Stimulated activated naive B cell treated with anti-CD40 and anti-IgM and Interleukin-4, amounts not matched to agents 10 μg/mL and 1 μg/mL and 100 μg/mL, for 72 hours (primary cell): ENCODE results near the gene MEAK7.

Source experiments
- ATAC-seq, 2 donors: fragments of 150-1000 bp; cut with Tn5 transposase; replicated peaks; 2 replicates each; pipeline ENCODE4 v1.10.0; 2021; ENCODE audit warnings: moderate library complexity in 1 of 2
- DNase-seq: peaks from one replicate; pipeline ENCODE4 v3.0.0; 2021
- H3K27ac Mint-ChIP-seq: one replicate; pipeline ENCODE4 v1.8.0; 2022; ENCODE audit warnings: mild to moderate bottlenecking, mixed read lengths
- H3K27me3 Mint-ChIP-seq, 2 donors: one replicate each; pipeline ENCODE4 v1.8.0; 2022; ENCODE audit warnings: mixed read lengths in 2 of 2
- H3K36me3 Mint-ChIP-seq, 2 donors: one replicate each; pipeline ENCODE4 v1.8.0; 2022; ENCODE audit warnings: mixed read lengths in 2 of 2, mild to moderate bottlenecking in 1 of 2
- H3K4me1 Mint-ChIP-seq, 2 donors: one replicate each; pipeline ENCODE4 v1.8.0; 2022; ENCODE audit warnings: mixed read lengths in 2 of 2, mild to moderate bottlenecking in 1 of 2
- H3K4me3 Mint-ChIP-seq, 2 donors: one replicate each; pipeline ENCODE4 v1.8.0; 2022; ENCODE audit warnings: mild to moderate bottlenecking in 2 of 2, mixed read lengths in 2 of 2, moderate library complexity in 1 of 2
- H3K9me3 Mint-ChIP-seq, 2 donors: one replicate each; pipeline ENCODE4 v1.8.0; 2022; ENCODE audit warnings: mixed read lengths in 2 of 2, mild to moderate bottlenecking in 1 of 2

Gene MEAK7

DNA sequence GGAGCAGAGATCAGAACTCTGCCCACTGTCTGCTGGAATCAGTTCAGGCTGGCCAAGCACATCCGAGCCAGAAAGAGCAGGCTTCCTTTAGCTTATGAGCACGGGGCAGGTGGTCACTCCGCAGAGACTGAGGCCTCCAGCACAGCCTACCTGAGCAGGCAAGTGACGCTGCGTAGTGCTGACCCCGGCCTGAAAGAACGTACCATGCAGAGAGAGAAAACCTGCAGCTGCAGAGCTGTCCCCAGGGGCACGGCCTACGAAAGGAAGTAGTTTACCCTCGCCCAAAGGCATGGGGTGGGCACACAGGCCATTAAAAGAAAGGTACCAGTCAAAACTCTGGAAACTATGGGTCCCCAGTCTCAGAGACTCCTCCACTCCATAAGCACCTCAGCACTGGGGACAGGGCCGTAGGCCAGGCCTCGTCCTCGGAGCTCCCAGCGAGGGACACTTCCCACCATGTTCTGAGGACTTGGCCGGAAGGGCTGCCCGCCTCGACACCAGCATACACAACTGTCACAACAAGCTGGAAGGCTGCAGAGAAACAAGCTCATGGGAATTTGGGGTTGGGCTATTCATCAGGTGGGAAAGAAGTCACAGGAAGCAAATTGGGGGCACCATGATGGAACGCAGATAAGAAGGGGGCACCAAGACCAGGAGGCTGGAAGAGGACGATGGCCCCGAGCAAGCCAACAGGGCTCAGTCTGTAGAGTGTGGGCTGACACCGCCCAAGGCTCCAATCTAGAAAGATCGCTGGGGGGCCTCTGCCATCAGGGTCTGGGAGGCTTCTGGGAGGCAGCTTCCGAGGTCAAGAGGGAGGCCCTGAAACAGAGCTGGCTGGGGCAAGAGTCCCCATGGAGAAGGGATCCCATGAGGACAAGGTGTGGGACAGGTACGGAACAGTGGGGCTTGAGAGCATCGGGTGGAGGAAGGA is 21.2 kb downstream of the MEAK7 start:
- Mint-ChIP-seq H3K27me3 (no peaks in the 10 kb centered on the region), H3K27ac (no peak overlapping the region)
- DNase-seq = no peak

DNA sequence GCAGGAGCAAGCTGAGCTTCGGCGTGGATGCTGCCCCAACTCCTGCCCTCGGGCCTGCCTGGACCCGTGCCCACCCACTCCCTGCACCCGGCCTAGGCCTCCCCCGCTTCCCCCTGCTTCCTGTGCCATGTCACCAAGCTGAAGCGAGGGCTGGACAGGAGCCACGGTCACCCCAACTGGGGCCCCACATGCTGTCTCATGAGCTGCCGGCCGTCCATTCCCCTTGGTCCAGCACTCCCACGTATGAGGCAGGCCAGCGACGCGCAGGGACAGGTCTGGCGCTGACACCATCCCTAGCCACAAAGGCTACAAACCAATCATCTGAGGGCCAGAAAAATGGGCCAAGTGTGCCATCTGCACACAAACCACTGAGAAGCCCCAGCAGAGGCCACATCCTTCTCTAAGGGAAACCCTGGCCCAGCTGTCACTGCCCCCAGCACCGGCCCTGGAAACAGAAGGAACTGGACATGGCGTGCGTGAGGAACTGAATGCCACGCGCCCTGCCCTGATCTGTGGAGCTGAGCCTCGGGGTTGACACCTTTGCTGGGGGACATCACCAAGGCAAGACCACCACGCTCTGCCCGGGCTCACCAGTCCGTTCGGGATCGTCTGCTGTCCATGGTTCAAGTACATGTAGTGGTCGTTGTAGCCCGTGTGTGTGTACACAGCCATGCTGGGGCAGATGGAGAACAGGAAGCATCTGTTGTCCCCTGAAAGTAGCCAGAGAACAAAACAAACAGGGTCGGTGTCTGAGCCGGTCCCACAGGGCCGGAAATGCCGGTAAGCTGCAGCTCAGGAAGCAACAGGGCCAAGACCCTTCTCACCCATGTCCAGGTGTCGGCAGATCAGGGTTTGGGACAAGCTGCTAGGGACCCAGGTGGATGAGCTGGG is 22.2 kb downstream of the MEAK7 start:
- ATAC-seq = no peak
- Mint-ChIP-seq H3K4me1 (peaks cover 4 to 30% of the 10 kb centered on the region in 2 donors), H3K27me3 (no peaks in the 10 kb centered on the region), H3K4me3 (no peak overlapping the region), H3K27ac (no peak overlapping the region), H3K9me3 (no peaks in the 10 kb centered on the region), H3K36me3 (peaks cover 24 to 28% of the 10 kb centered on the region in 2 donors)
- DNase-seq = no peak

More for the DNA sequence above, 21.2 kb downstream of the MEAK7 start:
- no peak overlapping the region for H3K4me3 Mint-ChIP-seq
- peaks cover 26 to 30% of the 10 kb centered on the region in 2 donors for H3K36me3 Mint-ChIP-seq
- no peak for ATAC-seq
- peaks cover 4 to 28% of the 10 kb centered on the region in 2 donors for H3K4me1 Mint-ChIP-seq
- no peaks in the 10 kb centered on the region for H3K9me3 Mint-ChIP-seq

DNA sequence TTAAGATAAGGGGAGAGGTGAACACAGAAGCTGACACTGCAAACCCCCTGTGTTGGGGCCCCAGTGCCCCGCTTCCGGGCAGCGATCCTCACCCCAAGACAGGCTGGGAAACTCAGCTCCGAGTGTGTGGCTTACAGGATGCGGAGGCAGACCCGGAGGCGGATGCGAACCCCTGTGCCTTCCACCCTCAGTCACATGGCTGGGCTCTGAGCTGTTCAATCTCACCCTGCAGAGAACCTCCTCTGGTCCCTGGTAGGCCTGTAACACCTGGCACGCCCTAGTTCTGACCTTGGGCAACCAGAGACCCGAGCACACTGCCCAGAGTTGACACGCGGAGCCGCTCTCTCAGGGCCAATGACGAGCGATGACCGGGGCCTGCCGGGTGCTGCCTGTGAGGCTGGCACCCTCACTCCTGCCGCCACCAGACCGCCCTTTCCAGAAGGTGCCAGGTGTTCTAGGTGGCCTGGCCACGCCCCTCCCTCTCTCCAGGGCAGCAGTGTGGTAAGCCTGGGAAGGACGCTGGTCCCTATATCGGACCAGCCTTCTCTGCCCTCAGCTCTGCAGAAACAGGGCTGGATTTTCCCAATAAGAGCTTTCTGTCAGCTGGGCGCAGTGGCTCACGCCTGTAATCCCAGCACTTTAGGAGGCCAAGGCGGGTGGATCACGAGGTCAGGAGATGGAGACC is 23.3 kb downstream of the MEAK7 start:
- H3K9me3 Mint-ChIP-seq = no peaks in the 10 kb centered on the region
- H3K36me3 Mint-ChIP-seq = peaks cover 19 to 27% of the 10 kb centered on the region in 2 donors
- H3K27me3 Mint-ChIP-seq = no peaks in the 10 kb centered on the region
- DNase-seq = no peak
- H3K4me3 Mint-ChIP-seq = no peak overlapping the region
- no peak for ATAC-seq
- H3K27ac Mint-ChIP-seq = no peak overlapping the region
- H3K4me1 Mint-ChIP-seq = peaks cover 4 to 30% of the 10 kb centered on the region in 2 donors

DNA sequence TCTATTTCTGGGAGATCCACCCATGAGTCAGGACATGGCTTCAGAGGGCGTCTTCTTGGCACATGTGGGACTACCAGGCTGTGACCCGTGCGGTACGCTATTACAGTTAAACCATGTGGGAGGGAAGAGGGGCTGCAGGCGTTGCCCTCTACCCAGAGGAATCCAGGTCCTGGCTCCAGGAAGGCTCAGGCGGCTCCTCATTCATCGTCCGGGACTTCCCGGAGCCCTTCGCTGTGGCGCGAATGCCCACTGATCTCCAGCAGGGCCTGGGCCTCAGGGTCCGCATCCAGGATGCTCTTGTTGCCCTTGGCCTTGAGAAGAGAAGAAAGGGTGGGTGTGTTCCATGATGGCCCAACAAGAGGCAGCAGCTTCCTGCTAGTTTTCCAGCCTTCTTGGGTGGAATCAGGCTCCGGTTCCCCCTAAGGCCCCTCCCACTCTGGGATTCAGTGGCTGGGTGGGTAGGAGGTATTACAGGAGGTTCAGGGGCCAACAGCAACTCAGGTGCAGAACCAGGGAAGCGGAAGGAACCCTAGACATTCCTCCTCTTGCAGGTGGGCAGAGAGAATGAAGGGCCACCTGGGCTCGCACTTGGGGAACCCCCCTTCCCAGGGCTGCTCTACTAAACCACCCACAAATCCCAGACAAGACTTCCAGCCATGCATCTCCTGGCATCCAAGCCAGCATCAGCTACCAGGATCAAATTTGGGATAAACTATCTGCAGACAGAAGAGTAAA is 24.6 kb downstream of the MEAK7 start:
- ATAC-seq (no peak), DNase-seq (no peak)
- peaks cover 3 to 7% of the 10 kb centered on the region in 2 donors for H3K9me3 Mint-ChIP-seq
- no peaks in the 10 kb centered on the region for H3K27me3 Mint-ChIP-seq
- peaks cover 4 to 30% of the 10 kb centered on the region in 2 donors for H3K4me1 Mint-ChIP-seq
- no peak overlapping the region for H3K4me3 Mint-ChIP-seq
- H3K36me3 Mint-ChIP-seq = peaks cover 18 to 34% of the 10 kb centered on the region in 2 donors
- H3K27ac Mint-ChIP-seq = no peak overlapping the region

DNA sequence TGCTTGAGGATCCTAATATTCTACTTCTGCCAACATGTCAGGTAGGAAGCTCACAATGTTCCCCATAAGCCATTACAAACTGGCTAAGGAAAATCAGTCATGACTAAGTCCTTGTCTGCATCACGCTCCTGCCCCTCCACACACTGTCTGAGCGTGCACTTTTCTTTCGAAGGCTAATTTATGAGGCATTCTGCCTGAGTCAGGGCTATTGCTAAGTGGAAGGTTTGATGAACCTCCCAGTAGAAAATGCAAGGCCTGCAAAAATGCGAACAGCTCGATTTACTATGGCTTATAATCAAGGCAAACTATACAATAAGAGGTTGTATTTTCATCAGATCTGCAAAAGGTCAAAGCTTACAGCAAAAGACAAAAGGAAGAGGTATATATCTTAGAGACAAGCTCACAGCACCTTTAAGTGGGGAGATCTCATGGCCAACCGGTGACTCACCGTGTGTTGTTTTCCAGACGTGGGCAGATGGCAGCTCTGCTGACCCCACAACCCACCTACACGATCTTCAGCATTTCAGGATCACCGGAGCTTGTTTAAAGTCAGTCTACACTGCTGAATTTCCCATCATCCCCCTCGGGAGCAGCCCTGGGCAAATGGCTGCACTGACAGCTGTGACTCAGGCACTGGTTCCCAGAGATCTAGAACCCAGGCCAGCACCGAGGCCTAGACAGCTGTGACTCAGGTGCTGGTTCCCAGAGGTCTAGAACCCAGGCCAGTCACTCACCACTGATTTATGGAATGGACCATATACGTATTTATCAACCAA is 26.1 kb downstream of the MEAK7 start:
- H3K27me3 Mint-ChIP-seq = no peaks in the 10 kb centered on the region
- peaks cover 4 to 30% of the 10 kb centered on the region in 2 donors for H3K4me1 Mint-ChIP-seq
- no peak overlapping the region for H3K4me3 Mint-ChIP-seq
- H3K36me3 Mint-ChIP-seq = peaks cover 27 to 44% of the 10 kb centered on the region in 2 donors
- H3K9me3 Mint-ChIP-seq = peaks cover 3 to 9% of the 10 kb centered on the region in 2 donors
- DNase-seq (no peak), ATAC-seq (peak; percentile 16 to 46)
- H3K27ac Mint-ChIP-seq = no peak overlapping the region

DNA sequence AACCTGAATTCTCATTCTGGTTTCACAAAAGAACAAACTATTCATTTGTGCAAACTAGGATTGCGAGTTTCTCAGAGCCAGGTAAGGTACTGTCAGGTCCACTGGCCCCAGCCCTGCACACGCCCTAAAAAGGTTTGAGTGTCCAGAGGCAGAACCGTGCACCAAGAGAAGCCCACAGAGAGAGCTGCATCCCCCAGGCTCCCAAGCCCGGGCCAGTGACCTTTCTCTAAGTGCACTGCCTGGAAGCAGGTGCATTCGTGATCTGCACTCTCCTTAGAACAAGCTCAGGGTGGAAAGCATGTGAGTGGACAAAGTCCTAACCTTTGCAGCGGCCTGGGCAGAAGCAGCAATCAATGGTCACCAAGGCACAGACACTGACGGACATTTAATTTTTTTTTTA is 26.8 kb downstream of the MEAK7 start:
- no peak for ATAC-seq
- H3K4me1 Mint-ChIP-seq = peaks cover 4 to 23% of the 10 kb centered on the region in 2 donors
- no peaks in the 10 kb centered on the region for H3K27me3 Mint-ChIP-seq
- no peak overlapping the region for H3K27ac Mint-ChIP-seq
- H3K9me3 Mint-ChIP-seq = peaks cover 5 to 16% of the 10 kb centered on the region in 2 donors
- H3K36me3 Mint-ChIP-seq = peaks cover 31 to 49% of the 10 kb centered on the region in 2 donors
- H3K4me3 Mint-ChIP-seq = no peak overlapping the region
- no peak for DNase-seq

DNA sequence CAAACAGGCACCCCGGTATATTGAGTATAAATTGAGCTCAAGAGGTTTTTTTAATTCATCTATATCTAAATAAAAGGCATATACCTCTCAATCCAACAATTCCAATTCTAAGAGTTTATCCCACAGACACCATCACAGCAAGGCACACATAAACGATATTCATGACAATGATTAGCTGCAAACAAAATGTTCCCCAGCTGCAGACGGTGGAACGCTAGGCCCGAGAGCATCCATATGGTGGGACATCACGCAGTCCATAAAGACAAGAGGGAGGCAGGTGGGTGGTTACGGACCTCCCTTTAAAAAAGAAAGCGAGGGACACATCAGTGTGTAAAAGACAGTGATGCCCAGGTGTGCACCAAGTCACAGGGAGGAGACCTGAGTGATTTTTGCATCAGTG is 28.1 kb downstream of the MEAK7 start:
- Mint-ChIP-seq H3K9me3 (peaks cover 11 to 25% of the 10 kb centered on the region in 2 donors), H3K4me3 (no peak overlapping the region), H3K27ac (no peak overlapping the region), H3K27me3 (no peaks in the 10 kb centered on the region), H3K4me1 (peaks cover 4 to 10% of the 10 kb centered on the region in 2 donors), H3K36me3 (peaks cover 38 to 55% of the 10 kb centered on the region in 2 donors)
- no peak for DNase-seq
- ATAC-seq = no peak

DNA sequence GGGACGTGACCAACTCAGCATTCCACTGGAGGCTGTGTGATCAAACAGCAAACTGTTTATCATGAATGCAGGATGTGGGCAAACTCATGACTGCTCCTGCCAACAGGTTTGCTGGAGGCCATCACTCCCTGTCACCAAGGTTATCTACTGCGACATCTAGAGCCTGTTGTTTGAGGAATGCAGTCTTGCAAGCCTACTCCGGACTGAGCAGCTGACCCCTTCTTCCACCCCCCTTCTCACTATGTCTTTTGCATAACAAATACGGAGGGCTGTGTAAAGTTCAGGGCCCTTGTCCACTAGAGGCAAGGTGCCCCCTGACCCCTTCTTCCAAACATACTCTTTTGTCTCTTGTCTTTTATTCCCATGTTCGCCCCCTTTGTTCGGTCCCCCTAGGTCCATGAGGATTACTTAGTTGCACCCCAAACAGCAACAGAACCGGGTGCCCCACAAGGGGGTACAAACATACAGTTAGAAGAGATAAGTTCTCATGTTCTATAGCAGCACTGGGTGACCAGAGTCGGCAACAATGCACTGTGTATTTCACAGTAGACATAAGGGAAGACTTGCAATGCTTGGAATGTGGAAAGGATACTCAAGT is 28.7 kb downstream of the MEAK7 start:
- DNase-seq (no peak), ATAC-seq (no peak)
- Mint-ChIP-seq H3K27ac (no peak overlapping the region), H3K4me1 (peaks cover 4 to 9% of the 10 kb centered on the region in 2 donors), H3K9me3 (peaks cover 13 to 25% of the 10 kb centered on the region in 2 donors), H3K36me3 (peaks cover 41 to 59% of the 10 kb centered on the region in 2 donors), H3K4me3 (no peak overlapping the region), H3K27me3 (no peaks in the 10 kb centered on the region)

DNA sequence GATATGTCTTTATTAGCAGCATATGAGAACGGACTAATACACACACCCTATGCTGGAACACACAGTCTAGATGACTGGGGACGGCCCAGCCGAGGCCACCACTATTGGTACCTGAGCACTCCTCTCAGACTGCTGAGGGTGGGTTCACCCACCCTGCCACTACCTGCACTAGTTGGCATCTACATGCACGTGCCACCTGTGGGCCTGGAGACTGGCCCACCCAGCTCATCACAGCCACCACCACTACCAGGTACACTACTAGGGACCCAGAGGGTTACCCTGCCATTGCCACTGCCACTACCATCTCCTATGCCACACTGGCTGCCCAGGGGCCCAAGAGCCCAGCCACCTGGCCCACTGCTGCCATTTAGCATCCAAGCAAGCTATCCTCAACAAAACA is 32.5 kb downstream of the MEAK7 start:
- H3K36me3 Mint-ChIP-seq = peaks cover 48 to 63% of the 10 kb centered on the region in 2 donors
- H3K27me3 Mint-ChIP-seq = no peaks in the 10 kb centered on the region
- no peak overlapping the region for H3K27ac Mint-ChIP-seq
- no peak overlapping the region for H3K4me3 Mint-ChIP-seq
- H3K4me1 Mint-ChIP-seq = no peaks in the 10 kb centered on the region
- no peak for DNase-seq
- peaks cover 21 to 34% of the 10 kb centered on the region in 2 donors for H3K9me3 Mint-ChIP-seq
- no peak for ATAC-seq

DNA sequence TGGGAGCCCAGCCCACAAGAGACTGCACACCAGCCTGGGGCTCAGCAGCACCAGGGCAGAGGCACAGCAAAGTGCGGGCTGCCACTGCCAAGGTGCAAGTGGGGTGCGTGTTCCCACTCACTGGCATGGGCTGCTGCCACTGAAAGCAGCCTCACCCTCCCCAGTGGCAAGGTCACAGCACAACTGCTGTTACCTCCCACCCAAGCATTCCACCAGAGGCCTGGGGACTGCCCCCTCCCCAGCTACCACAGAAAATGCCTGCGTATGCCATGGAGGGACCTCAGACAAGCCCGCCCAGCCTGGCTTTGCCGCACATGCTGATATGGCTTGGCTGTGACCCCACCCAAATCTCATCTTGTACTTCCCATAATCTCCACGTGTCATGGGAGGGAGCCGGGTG is 33.1 kb downstream of the MEAK7 start:
- H3K4me1 Mint-ChIP-seq = no peaks in the 10 kb centered on the region
- H3K4me3 Mint-ChIP-seq = no peak overlapping the region
- DNase-seq (no peak), ATAC-seq (no peak)
- peaks cover 21 to 34% of the 10 kb centered on the region in 2 donors for H3K9me3 Mint-ChIP-seq
- peaks cover 49 to 66% of the 10 kb centered on the region in 2 donors for H3K36me3 Mint-ChIP-seq
- no peak overlapping the region for H3K27ac Mint-ChIP-seq
- H3K27me3 Mint-ChIP-seq = no peaks in the 10 kb centered on the region

DNA sequence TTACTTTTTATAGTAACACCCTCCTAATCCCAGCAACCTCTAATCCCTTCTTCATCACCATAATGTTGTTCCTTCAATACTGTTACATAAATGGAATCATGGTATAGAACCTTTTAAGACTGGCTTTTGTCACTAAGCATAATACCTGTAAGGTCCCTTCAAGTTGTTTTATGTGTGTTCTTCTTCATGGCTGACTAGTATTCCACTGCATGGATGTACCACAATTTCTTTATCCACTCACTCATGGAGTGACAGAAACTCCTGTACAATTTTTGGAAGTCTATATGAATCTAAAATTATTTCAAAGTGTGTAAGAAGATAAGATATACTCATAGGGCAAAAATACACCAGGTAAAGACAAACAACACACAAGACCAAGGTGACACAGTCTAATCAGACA is 36.8 kb downstream of the MEAK7 start:
- peaks cover 18% of the 10 kb centered on the region in 2 donors for H3K9me3 Mint-ChIP-seq
- no peak for DNase-seq
- no peak overlapping the region for H3K27ac Mint-ChIP-seq
- no peak for ATAC-seq
- no peaks in the 10 kb centered on the region for H3K4me1 Mint-ChIP-seq
- H3K36me3 Mint-ChIP-seq = peaks cover 40 to 57% of the 10 kb centered on the region in 2 donors
- no peaks in the 10 kb centered on the region for H3K27me3 Mint-ChIP-seq
- no peak overlapping the region for H3K4me3 Mint-ChIP-seq

DNA sequence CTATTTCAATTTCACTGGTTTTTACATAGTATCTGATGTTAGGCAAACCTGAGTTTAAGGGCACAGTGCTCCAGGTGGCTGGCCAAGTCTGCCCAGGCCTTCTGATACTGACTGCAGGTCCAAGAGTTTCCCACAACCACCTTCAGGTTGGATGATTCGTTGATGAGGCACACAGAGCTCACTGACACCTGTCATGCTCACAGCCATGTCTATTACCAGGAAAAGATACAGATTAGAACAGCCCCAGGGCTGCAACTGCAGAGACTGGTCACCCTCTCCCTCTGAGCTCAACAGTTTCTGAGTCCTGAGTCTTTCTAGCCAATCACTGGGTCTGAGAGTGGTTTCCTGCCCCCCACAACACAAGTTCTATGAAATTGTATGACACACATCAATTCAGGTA is 37.2 kb downstream of the MEAK7 start:
- Mint-ChIP-seq H3K4me3 (no peak overlapping the region), H3K27ac (no peak overlapping the region), H3K4me1 (no peaks in the 10 kb centered on the region), H3K36me3 (peaks cover 39 to 56% of the 10 kb centered on the region in 2 donors), H3K27me3 (no peaks in the 10 kb centered on the region), H3K9me3 (peaks cover 17 to 18% of the 10 kb centered on the region in 2 donors)
- DNase-seq = no peak
- ATAC-seq = no peak
